Esophagus muscularis mucosa (tissue), 4 donors: ENCODE data around the gene RUNX1. TPM values are rescaled to one million over a fixed set of nuclear protein-coding genes. Genes with fewer than 3 reads are reported as not detected.
"Not testable (repeated sequence)": the region's sequence is repeated elsewhere in the genome, so short reads cannot be mapped to it uniquely, and the experiment has no call there.

ENCODE experiments used
- DNase-seq: peaks from one replicate; pipeline ENCODE4 v3.0.0-alpha.2; 2017; ENCODE audit errors: extremely low spot score
- H3K27ac ChIP-seq, 4 donors: fragments of 200-600 bp; sonication (generic); replicated peaks in 1 of 4; 1 replicate in 3 of 4; 2 replicates in 1 of 4; pipeline ENCODE4 v1.5.1; 2016 to 2019; ENCODE audit warnings: mild to moderate bottlenecking in 1 of 4
- H3K27me3 ChIP-seq, 4 donors: fragments of 200-600 bp; sonication (generic); one replicate each; pipeline versions ENCODE4 v1.5.1 to v1.6.0; 2016 to 2019
- H3K36me3 ChIP-seq, 4 donors: fragments of 200-600 bp; sonication (generic); one replicate each; pipeline ENCODE4 v1.5.1; 2016 to 2019
- H3K4me1 ChIP-seq, 4 donors: fragments of 200-600 bp; sonication (generic); one replicate each; pipeline ENCODE4 v1.5.1; 2016 to 2019
- H3K4me3 ChIP-seq, 4 donors: fragments of 200-600 bp; sonication (generic); 1 replicate in 2 of 4; 2 replicates in 2 of 4; pipeline ENCODE4 v1.5.1; 2016 to 2019; ENCODE audit warnings: mild to moderate bottlenecking in 4 of 4, moderate library complexity in 1 of 4
- H3K9me3 ChIP-seq, 4 donors: fragments of 200-600 bp; sonication (generic); 1 replicate in 3 of 4; 2 replicates in 1 of 4; pipeline ENCODE4 v1.5.1; 2016 to 2019
- CTCF ChIP-seq, 3 experiments: fragments of 200-600 bp in 2 of 3; fragments of 450-650 bp in 1 of 3; sonication (generic) in 2 of 3; IDR thresholded peaks; one replicate each; pipeline ENCODE4 v1.5.1; 2017 to 2019; ENCODE audit warnings: antibody characterized with exemption in 3 of 3, mild to moderate bottlenecking in 2 of 3, moderate library complexity in 1 of 3
- EP300 ChIP-seq: sonication (generic); formaldehyde crosslinking; IDR thresholded peaks from one replicate; pipeline ENCODE4 v1.6.1; 2017; ENCODE audit warnings: antibody characterized with exemption
- POLR2A ChIP-seq: fragments of 450-650 bp; IDR thresholded peaks from one replicate; pipeline ENCODE4 v1.6.1; 2017; ENCODE audit warnings: antibody characterized with exemption, moderate library complexity, mild to moderate bottlenecking, low read depth
- POLR2AphosphoS5 ChIP-seq, 2 donors: sonication (generic); formaldehyde crosslinking; IDR thresholded peaks; one replicate each; pipeline ENCODE4 v1.6.1; 2017; ENCODE audit warnings: antibody characterized with exemption in 2 of 2
- WGBS: methylation state at CpG from one replicate; pipeline ENCODE4 v1.1.5; 2018; 5-methylcytosine and 5-hydroxymethylcytosine counted together
- intact Hi-C: fragments of 100-400 bp; cut with DNase I; formaldehyde crosslinking; loops from one replicate; pipeline ENCODE4 v1.15.1; 2023
- total RNA-seq, 4 donors: library from RNA; depleted of rRNA; stranded (reverse); fragments of >200 nt; gene quantifications; one replicate each; pipeline versions ENCODE4 v1.1.0 to v1.2.1, GENCODE V29; 2016

RUNX1 gene
- total RNA-seq, 4 donors from 2014 or later, result 3.7 to 10.9 (median 5.6) TPM

- no peak for DNase-seq
- H3K4me3 ChIP-seq, result no peak overlapping the region
- 85% methylated on average over 1 of the region's 1 CpG for WGBS
- H3K27ac ChIP-seq, result no peak overlapping the region
- intact Hi-C loops, result no loop called here
- TF ChIP-seq POLR2AphosphoS5 (IDR thresholded peaks at IDR 0.05), result no peak
- H3K27me3 ChIP-seq, result peaks cover 0 to 21% (median 0%) of the 10 kb centered on the region in 4 donors
- H3K36me3 ChIP-seq, result no peaks in the 10 kb centered on the region
- H3K4me1 ChIP-seq, result no peaks in the 10 kb centered on the region
- no peaks in the 10 kb centered on the region for H3K9me3 ChIP-seq
These were observed 96.4 kb downstream of the RUNX1 start for GRCh38 chr21:34952701-34953100.

DNA sequence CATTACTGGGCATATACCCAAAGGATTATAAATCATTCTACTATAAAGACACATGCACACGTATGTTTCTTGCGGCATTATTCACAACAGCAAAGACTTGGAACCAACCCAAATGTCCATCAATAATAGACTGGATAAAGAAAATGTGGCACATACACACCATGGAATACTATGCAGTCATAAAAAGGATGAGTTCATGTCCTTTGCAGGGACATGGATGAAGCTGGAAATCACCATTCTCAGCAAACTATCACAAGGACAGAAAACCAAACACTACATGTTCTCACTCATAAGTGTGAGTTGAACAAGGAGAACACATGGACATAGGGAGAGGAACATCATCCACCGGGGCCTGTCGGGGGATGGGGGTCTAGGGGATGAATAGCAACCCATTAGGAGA, 97.2 kb downstream of the RUNX1 start:
- 90% methylated on average over 4 of the region's 4 CpGs for WGBS
- H3K4me1 ChIP-seq, intact Hi-C loops, H3K4me3 ChIP-seq, H3K36me3 ChIP-seq, H3K9me3 ChIP-seq, DNase-seq, H3K27ac ChIP-seq: not testable (repeated sequence)
- peaks cover 0 to 21% (median 0%) of the 10 kb centered on the region in 4 donors for H3K27me3 ChIP-seq

DNA sequence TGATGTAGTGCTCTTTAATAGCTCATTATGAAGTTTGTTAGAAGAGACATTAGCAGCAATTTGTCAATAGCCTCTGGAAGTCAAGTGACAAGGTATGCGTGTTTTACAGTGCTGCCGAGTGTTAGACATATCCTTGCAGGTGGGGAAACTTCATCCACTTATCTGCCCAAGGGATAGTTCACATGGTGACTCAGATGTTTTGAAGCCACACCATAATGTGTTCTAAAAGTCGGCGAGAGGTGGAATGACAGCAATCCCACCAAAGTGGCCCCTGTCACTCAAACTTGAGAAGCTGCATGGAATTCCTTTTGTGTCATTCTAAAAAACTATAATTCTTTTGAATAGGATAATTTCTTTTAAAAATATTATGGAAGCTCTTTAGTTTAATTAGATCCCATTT, 98.1 kb downstream of the RUNX1 start:
- H3K9me3 ChIP-seq, result no peaks in the 10 kb centered on the region
- DNase-seq, result no peak
- intact Hi-C loops, result no loop called here
- H3K27me3 ChIP-seq, result peaks cover 0 to 21% (median 0%) of the 10 kb centered on the region in 4 donors
- no peak overlapping the region for H3K27ac ChIP-seq
- WGBS, result 86% methylated on average over 4 of the region's 4 CpGs
- no peak overlapping the region for H3K4me3 ChIP-seq
- no peaks in the 10 kb centered on the region for H3K4me1 ChIP-seq
- H3K36me3 ChIP-seq, result no peaks in the 10 kb centered on the region
- TF ChIP-seq EP300 (no peak), POLR2A (no peak), CTCF (IDR thresholded peaks at IDR 0.05) (no peak), POLR2AphosphoS5 (IDR thresholded peaks at IDR 0.05) (no peak)

DNA sequence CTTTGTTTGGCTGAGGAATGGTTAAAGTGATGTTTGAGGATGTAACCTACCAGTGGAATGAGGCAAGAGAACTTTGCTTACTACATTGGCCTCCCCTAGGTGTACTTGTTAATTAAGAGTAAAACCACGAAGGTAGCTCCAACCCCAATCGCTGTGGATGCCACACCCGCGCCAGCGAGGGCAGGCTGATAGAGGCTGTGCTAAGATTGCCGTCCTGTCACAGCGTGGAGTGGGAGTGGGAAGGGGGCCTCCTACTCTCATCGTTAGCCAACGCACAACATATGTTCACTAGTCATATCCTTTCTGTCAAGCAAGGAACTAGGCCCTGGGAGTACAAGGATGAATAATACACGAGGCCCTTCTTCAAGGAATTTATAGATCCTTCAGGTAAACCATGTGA, 99.6 kb downstream of the RUNX1 start:
- H3K9me3 ChIP-seq, result no peaks in the 10 kb centered on the region
- no peaks in the 10 kb centered on the region for H3K4me1 ChIP-seq
- 53% methylated on average over 8 of the region's 10 CpGs for WGBS
- intact Hi-C loops, result no loop called here
- no peak for DNase-seq
- no peak for TF ChIP-seq EP300
- TF ChIP-seq POLR2A, result no peak
- no peak for TF ChIP-seq CTCF (IDR thresholded peaks at IDR 0.05)
- TF ChIP-seq POLR2AphosphoS5 (IDR thresholded peaks at IDR 0.05), result no peak
- no peak overlapping the region for H3K27ac ChIP-seq
- no peaks in the 10 kb centered on the region for H3K36me3 ChIP-seq
- no peak overlapping the region for H3K4me3 ChIP-seq
- peaks cover 0 to 21% (median 0%) of the 10 kb centered on the region in 4 donors for H3K27me3 ChIP-seq

DNA sequence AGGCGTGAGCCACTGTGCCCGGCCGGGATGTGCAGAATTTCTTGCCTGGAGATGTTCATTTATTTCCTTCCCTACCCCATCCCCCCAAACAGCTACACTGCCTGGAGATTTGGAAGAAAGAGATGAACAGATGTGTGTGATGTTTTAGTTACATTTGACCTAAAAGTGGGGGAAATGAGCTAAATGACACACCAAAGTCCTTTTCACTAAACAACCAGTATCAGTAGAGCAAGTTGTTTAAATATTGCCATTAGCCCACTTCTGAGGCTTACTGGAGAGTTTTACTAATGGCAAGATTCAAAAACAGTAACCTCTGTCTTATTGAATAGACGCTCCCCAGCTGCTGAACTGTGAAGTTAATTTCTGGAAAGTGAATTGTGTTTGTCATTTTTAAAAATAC, 100.1 kb downstream of the RUNX1 start:
- no peaks in the 10 kb centered on the region for H3K4me1 ChIP-seq
- no peaks in the 10 kb centered on the region for H3K9me3 ChIP-seq
- no peak for TF ChIP-seq POLR2A
- no peak for TF ChIP-seq EP300
- no peak for TF ChIP-seq POLR2AphosphoS5 (IDR thresholded peaks at IDR 0.05)
- no peak for TF ChIP-seq CTCF (IDR thresholded peaks at IDR 0.05)
- intact Hi-C loops, result no loop called here
- peaks cover 0 to 21% (median 0%) of the 10 kb centered on the region in 4 donors for H3K27me3 ChIP-seq
- no peak overlapping the region for H3K27ac ChIP-seq
- no peaks in the 10 kb centered on the region for H3K36me3 ChIP-seq
- H3K4me3 ChIP-seq, result no peak overlapping the region
- no peak for DNase-seq
- 46% methylated on average over 4 of the region's 4 CpGs for WGBS

DNA sequence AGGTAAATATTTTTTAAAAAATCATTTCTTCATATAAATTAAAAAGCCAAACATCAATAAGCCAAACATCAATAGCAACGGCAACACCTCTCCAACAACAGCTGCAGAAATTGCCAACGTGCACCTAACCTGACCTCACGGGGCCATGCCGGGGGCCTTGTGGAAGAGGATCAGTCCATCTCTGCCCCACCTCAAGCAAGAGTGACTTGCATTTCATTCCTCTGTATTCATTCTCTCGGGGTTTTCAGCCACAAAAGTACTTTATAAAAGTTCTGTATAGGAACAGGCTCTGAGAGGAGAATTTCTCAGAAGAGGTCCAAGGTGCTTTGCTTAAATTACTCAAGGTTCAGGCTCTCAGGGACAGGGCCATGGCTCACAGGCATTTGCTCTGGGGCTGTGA, 100.9 kb downstream of the RUNX1 start:
- H3K27ac ChIP-seq, result no peak overlapping the region
- H3K36me3 ChIP-seq, result no peaks in the 10 kb centered on the region
- DNase-seq, result no peak
- intact Hi-C loops, result no loop called here
- peaks cover 0 to 21% (median 0%) of the 10 kb centered on the region in 4 donors for H3K27me3 ChIP-seq
- H3K9me3 ChIP-seq, result no peaks in the 10 kb centered on the region
- no peak for TF ChIP-seq POLR2AphosphoS5 (IDR thresholded peaks at IDR 0.05)
- no peak for TF ChIP-seq EP300
- no peak for TF ChIP-seq CTCF (IDR thresholded peaks at IDR 0.05)
- TF ChIP-seq POLR2A, result no peak
- H3K4me1 ChIP-seq, result no peaks in the 10 kb centered on the region
- H3K4me3 ChIP-seq, result no peak overlapping the region
- 80% methylated on average over 5 of the region's 5 CpGs for WGBS
